ENCODE data around the gene CWH43.

DNA sequence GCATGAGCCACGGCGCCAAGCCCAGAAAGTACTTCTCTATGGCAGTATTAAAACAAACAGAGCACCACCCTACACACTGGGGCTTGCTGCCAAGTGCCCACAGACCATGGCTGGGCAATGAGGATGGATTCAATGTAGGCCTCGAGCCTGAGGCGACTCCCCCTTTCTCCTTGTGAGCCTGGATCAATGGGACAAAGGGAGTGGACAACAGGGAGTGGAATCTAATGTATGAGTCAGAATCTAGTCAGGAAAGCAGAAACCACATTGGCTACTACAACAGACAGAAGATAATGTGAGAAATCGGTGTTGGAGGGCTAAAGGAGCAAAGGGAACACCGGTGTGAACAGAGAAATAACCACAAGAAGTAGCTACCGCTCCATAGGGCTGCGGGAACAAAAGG is 41.8 kb upstream of the CWH43 start:
- TF ChIP-seq, protein P1, sequence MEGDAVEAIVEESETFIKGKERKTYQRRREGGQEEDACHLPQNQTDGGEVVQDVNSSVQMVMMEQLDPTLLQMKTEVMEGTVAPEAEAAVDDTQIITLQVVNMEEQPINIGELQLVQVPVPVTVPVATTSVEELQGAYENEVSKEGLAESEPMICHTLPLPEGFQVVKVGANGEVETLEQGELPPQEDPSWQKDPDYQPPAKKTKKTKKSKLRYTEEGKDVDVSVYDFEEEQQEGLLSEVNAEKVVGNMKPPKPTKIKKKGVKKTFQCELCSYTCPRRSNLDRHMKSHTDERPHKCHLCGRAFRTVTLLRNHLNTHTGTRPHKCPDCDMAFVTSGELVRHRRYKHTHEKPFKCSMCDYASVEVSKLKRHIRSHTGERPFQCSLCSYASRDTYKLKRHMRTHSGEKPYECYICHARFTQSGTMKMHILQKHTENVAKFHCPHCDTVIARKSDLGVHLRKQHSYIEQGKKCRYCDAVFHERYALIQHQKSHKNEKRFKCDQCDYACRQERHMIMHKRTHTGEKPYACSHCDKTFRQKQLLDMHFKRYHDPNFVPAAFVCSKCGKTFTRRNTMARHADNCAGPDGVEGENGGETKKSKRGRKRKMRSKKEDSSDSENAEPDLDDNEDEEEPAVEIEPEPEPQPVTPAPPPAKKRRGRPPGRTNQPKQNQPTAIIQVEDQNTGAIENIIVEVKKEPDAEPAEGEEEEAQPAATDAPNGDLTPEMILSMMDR (IDR thresholded peaks at IDR 0.05): no peak
- no peak for TF ChIP-seq POLR2AphosphoS5 (IDR thresholded peaks at IDR 0.05)

Measured in breast epithelium (tissue), 3 donors.